Thyroid gland (tissue), 4 donors: ENCODE results near the gene APELA. TPM values are rescaled to one million over a fixed set of nuclear protein-coding genes. Genes with fewer than 3 reads are reported as not detected.

Source experiments
- DNase-seq, 2 donors: peaks; one replicate each; pipeline ENCODE4 v3.0.0-alpha.2; 2019
- H3K27ac ChIP-seq, 3 donors: fragments of 200-600 bp; sonication (generic); 1 replicate in 2 of 3; 2 replicates in 1 of 3; pipeline ENCODE4 v1.5.1; 2016 to 2019; ENCODE audit warnings: mild to moderate bottlenecking in 1 of 3, moderate library complexity in 1 of 3
- H3K27me3 ChIP-seq: fragments of 200-600 bp; sonication (generic); one replicate; pipeline ENCODE4 v1.5.1; 2019
- H3K36me3 ChIP-seq, 2 donors: fragments of 200-600 bp; sonication (generic); one replicate each; pipeline ENCODE4 v1.5.1; 2016 to 2019
- H3K4me1 ChIP-seq, 2 donors: fragments of 200-600 bp; sonication (generic); one replicate each; pipeline ENCODE4 v1.5.1; 2017 to 2019
- H3K4me3 ChIP-seq, 3 donors: fragments of 200-600 bp; sonication (generic); replicated peaks in 1 of 3; 1 replicate in 2 of 3; 2 replicates in 1 of 3; pipeline ENCODE4 v1.5.1; 2016; ENCODE audit warnings: mild to moderate bottlenecking in 1 of 3
- H3K9me3 ChIP-seq: fragments of 200-600 bp; sonication (generic); one replicate; pipeline ENCODE4 v1.5.1; 2017
- POLR2A ChIP-seq, 2 donors: fragments of 450-650 bp; IDR thresholded peaks; one replicate each; pipeline ENCODE4 v1.6.1; 2017; ENCODE audit warnings: antibody characterized with exemption in 2 of 2, mild to moderate bottlenecking in 2 of 2, moderate library complexity in 1 of 2
- WGBS, 2 donors: methylation state at CpG; one replicate each; pipeline ENCODE4 v1.1.5; 2017; 5-methylcytosine and 5-hydroxymethylcytosine counted together
- intact Hi-C: fragments of 100-400 bp; cut with DNase I; formaldehyde crosslinking; loops from one replicate; pipeline ENCODE4 v1.15.1; 2023
- total RNA-seq, 4 donors: library from RNA; depleted of rRNA; stranded (reverse); fragments of >200 nt; gene quantifications; one replicate each; pipeline ENCODE4 v1.2.3, GENCODE V29; 2016
- TF ChIP-seq, protein P1 (sequence below), 6 experiments: fragments of 200-600 bp in 3 of 6; fragments of 450-650 bp in 3 of 6; sonication (generic) in 3 of 6; IDR thresholded peaks; one replicate each; pipeline ENCODE4 v1.5.1; 2016 to 2019; ENCODE audit warnings: antibody characterized with exemption in 6 of 6, mild to moderate bottlenecking in 2 of 6, inconsistent platforms in 1 of 6, moderate library complexity in 1 of 6

APELA gene
- total RNA-seq, 4 donors from 2014 or later = 2.1 TPM; not detected in 3

DNA sequence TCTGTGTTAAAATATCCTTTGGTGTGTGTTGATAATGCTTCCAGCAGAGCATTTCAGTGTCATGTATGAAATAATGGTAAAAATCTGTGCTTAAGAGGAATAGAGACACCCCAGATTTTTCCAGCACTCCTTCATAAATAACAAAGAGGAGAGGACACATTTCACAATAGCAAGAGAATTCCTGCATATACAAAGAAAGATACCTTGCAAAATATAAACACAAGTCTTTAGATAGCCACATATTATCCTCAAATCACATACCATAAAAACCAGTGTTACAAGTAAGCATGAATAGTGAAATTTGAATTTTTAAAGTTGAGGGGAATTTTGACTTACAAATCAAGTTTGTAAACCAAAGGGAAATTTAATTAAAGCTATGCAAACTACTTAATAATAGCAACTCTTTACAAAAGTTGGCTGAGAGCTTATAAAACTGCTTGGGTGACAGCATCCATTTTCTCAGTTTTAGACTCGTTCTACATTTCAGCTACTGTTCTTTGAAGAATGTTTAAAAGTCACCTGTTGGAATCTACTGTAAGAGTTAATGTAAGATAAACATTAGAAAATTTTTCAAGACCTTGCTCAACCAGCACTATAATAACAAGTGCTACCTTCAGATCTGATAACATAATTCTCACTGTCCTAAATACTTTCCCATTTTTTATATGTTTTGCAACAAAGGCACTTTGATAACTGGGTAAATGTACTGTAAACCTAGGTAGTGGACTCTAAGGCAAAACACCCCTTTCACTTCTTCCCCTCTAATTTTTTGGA, 3.7 kb downstream of the APELA start:
- 15 to 26% methylated on average over 1 of the region's 1 CpG for WGBS, 2 donors
- H3K36me3 ChIP-seq = no peaks in the 10 kb centered on the region
- peaks cover 0 to 12% of the 10 kb centered on the region in 2 donors for H3K4me1 ChIP-seq
- H3K27ac ChIP-seq = no peak overlapping the region
- H3K27me3 ChIP-seq = no peaks in the 10 kb centered on the region
- no peaks in the 10 kb centered on the region for H3K9me3 ChIP-seq
- H3K4me3 ChIP-seq = no peak overlapping the region
- TF ChIP-seq, protein P1, sequence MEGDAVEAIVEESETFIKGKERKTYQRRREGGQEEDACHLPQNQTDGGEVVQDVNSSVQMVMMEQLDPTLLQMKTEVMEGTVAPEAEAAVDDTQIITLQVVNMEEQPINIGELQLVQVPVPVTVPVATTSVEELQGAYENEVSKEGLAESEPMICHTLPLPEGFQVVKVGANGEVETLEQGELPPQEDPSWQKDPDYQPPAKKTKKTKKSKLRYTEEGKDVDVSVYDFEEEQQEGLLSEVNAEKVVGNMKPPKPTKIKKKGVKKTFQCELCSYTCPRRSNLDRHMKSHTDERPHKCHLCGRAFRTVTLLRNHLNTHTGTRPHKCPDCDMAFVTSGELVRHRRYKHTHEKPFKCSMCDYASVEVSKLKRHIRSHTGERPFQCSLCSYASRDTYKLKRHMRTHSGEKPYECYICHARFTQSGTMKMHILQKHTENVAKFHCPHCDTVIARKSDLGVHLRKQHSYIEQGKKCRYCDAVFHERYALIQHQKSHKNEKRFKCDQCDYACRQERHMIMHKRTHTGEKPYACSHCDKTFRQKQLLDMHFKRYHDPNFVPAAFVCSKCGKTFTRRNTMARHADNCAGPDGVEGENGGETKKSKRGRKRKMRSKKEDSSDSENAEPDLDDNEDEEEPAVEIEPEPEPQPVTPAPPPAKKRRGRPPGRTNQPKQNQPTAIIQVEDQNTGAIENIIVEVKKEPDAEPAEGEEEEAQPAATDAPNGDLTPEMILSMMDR (IDR thresholded peaks at IDR 0.05) = no peak
- DNase-seq = no peak
- intact Hi-C loops = no loop called here

DNA sequence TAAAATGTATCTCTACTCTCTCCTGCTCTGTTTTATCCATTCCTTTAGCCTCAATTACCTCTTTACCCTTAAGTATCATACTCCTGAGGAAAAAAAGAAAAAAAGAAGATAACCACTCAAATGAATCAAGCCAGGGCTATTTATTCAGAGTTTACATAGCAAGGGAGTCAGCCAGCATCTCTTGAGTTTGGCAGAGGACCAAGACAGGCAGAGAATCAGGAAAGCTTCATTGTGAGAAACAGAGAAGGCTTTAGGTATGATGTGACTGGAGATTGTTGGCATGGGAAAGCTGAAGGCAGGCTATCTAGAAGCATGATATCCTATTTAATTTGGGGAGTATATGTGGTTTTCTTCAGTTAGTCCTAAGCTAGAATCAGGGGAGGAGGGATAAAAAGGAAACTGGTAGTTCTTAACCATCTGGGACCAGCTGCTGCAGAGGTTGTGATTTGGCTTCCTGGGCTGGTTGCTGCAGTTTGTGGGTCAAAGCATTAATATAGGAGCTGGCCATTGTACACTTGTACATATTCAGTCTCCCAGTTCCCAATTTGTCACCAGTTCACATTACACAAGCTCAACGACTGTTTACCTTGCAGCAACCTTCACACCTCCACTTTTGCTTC, 11.2 kb downstream of the APELA start:
- Histone ChIP-seq H3K4me3 (no peak overlapping the region), H3K4me1 (no peaks in the 10 kb centered on the region), H3K9me3 (no peaks in the 10 kb centered on the region), H3K27ac (no peak overlapping the region), H3K27me3 (no peaks in the 10 kb centered on the region), H3K36me3 (no peaks in the 10 kb centered on the region)
- WGBS, 2 donors = 63 to 79% methylated on average over 1 of the region's 1 CpG
- intact Hi-C loops = no loop called here
- peak; percentile 24 to 60 for DNase-seq
- TF ChIP-seq, protein P1 (IDR thresholded peaks at IDR 0.05) = no peak
- TF ChIP-seq POLR2A (IDR thresholded peaks at IDR 0.05) = no peak

DNA sequence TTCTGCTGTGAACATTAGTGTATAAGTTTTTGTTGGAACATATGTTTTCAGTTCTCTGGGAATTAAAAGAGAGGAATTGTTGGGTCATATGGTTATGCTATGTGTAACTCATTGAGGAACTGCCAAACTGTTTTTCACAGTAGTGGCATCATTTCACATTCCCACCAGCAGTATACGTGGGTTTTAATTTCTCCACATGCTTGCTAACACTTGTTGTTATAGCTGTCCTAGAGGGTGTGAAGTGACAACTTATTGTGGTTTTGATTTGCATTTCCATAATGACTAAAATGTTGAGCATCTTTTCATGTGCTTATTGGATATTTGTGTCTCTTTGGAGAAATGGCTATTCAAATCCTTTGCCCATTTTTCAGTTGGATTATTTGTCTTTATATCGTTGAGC, 13.7 kb downstream of the APELA start:
- Histone ChIP-seq H3K4me1 (no peaks in the 10 kb centered on the region), H3K27me3 (no peaks in the 10 kb centered on the region), H3K9me3 (no peaks in the 10 kb centered on the region), H3K4me3 (no peak overlapping the region), H3K36me3 (no peaks in the 10 kb centered on the region), H3K27ac (no peak overlapping the region)
- intact Hi-C loops = no loop called here
- no peak for DNase-seq
- TF ChIP-seq, protein P1 (IDR thresholded peaks at IDR 0.05) = no peak
- TF ChIP-seq POLR2A (IDR thresholded peaks at IDR 0.05) = no peak
- WGBS, 2 donors = 82 to 90% methylated on average over 2 of the region's 2 CpGs

DNA sequence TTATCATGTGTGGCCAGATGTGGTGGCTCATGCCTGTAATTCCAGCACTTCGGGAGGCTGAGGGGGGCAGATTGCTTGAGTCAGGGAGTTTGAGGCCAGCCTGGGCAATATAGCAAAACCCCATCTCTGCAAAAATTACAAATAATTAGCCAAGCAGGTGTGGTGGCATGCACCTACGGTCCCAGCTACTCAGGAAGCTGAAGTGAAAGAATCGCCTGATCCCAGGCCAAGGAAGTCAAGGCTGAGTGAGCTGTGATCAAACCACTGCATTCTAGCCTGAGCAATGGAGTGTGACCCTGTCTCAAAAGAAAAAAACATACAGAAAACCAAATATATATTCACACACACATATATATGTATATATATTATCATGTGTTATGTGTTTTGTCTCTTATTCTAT, 15.0 kb downstream of the APELA start:
- no peaks in the 10 kb centered on the region for H3K36me3 ChIP-seq
- no peak overlapping the region for H3K27ac ChIP-seq
- DNase-seq = peak in 1 of 2 donors; percentile 23
- no peaks in the 10 kb centered on the region for H3K27me3 ChIP-seq
- H3K9me3 ChIP-seq = no peaks in the 10 kb centered on the region
- WGBS, 2 donors = 28 to 41% methylated on average over 3 of the region's 3 CpGs
- no peak overlapping the region for H3K4me3 ChIP-seq
- TF ChIP-seq, protein P1 (IDR thresholded peaks at IDR 0.05) = no peak
- TF ChIP-seq POLR2A (IDR thresholded peaks at IDR 0.05) = no peak
- H3K4me1 ChIP-seq = no peaks in the 10 kb centered on the region
- intact Hi-C loops = no loop called here

DNA sequence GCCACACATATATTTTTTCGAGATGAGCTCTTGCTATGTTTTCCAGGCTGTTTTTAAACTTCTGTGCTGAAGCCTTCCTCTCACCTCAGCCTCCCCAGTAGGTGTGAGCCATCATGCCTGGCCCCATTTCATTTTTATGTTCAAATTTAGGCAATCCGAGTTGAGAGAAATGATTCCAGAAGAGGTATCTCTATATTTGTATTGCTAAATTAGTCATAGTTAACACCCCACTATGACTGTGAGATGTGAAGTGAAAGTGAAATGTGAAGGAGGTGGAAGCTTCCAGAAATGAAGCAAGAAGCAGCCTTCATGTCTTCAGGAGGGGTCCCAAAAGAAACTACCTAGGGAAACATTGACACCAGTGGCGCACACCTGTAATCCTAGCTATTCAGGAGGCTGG, 17.7 kb downstream of the APELA start:
- Histone ChIP-seq H3K27ac (no peak overlapping the region), H3K36me3 (no peaks in the 10 kb centered on the region), H3K4me3 (no peak overlapping the region), H3K9me3 (no peaks in the 10 kb centered on the region), H3K4me1 (no peaks in the 10 kb centered on the region), H3K27me3 (no peaks in the 10 kb centered on the region)
- WGBS, 2 donors = 83% methylated on average over 3 of the region's 3 CpGs
- intact Hi-C loops = no loop called here
- TF ChIP-seq, protein P1 (IDR thresholded peaks at IDR 0.05) = no peak
- TF ChIP-seq POLR2A (IDR thresholded peaks at IDR 0.05) = no peak
- no peak for DNase-seq
